Gastroesophageal sphincter (tissue), 4 donors: ENCODE measurements around the gene PNLDC1. TPM values are rescaled to one million over a fixed set of nuclear protein-coding genes. Genes with fewer than 3 reads are reported as not detected.

Experiments
- ATAC-seq: fragments of 150-250 bp; one replicate; pipeline ENCODE4 v1.9.1; 2016; ENCODE audit warnings: mild to moderate bottlenecking, moderate library complexity
- H3K27ac ChIP-seq, 4 donors: fragments of 200-600 bp; sonication (generic) in 3 of 4; 1 replicate in 3 of 4; 2 replicates in 1 of 4; pipeline ENCODE4 v1.5.1; 2016 to 2019
- H3K27me3 ChIP-seq: fragments of 200-600 bp; sonication (generic); one replicate; pipeline ENCODE4 v1.5.1; 2019
- H3K36me3 ChIP-seq, 2 donors: fragments of 200-600 bp; sonication (generic); one replicate each; pipeline ENCODE4 v1.5.1; 2019; ENCODE audit warnings: control low read depth in 1 of 2
- H3K4me1 ChIP-seq, 3 donors: fragments of 200-600 bp; sonication (generic); 1 replicate in 2 of 3; 2 replicates in 1 of 3; pipeline ENCODE4 v1.5.1; 2016 to 2019; ENCODE audit warnings: control low read depth in 2 of 3
- H3K4me3 ChIP-seq, 2 donors: fragments of 200-600 bp; sonication (generic); one replicate each; pipeline ENCODE4 v1.5.1; 2019; ENCODE audit warnings: mild to moderate bottlenecking in 1 of 2, moderate library complexity in 1 of 2
- H3K9me3 ChIP-seq, 3 donors: fragments of 200-600 bp; sonication (generic); one replicate each; pipeline ENCODE4 v1.5.1; 2017 to 2019; ENCODE audit warnings: control low read depth in 2 of 3
- EP300 ChIP-seq: sonication (generic); formaldehyde crosslinking; IDR thresholded peaks from one replicate; pipeline ENCODE4 v1.6.1; 2017; ENCODE audit warnings: antibody characterized with exemption, mild to moderate bottlenecking
- POLR2A ChIP-seq, 2 donors: fragments of 450-650 bp; IDR thresholded peaks; one replicate each; pipeline ENCODE4 v1.6.1; 2017; ENCODE audit warnings: antibody characterized with exemption in 2 of 2, mild to moderate bottlenecking in 2 of 2, moderate library complexity in 1 of 2
- POLR2AphosphoS5 ChIP-seq: sonication (generic); formaldehyde crosslinking; IDR thresholded peaks from one replicate; pipeline ENCODE4 v1.6.1; 2017; ENCODE audit warnings: antibody characterized with exemption
- WGBS, 2 donors: methylation state at CpG; one replicate each; pipeline ENCODE4 v1.1.5; 2018; ENCODE audit warnings: low coverage in 1 of 2; 5-methylcytosine and 5-hydroxymethylcytosine counted together
- total RNA-seq, 4 donors: library from RNA; depleted of rRNA; stranded (reverse); fragments of >200 nt; gene quantifications; one replicate each; pipeline ENCODE4 v1.1.0, GENCODE V29; 2016
- TF ChIP-seq, protein P1 (sequence below), 4 experiments: fragments of 200-600 bp in 2 of 4; fragments of 450-650 bp in 2 of 4; sonication (generic) in 1 of 4; IDR thresholded peaks; one replicate each; pipeline ENCODE4 v1.5.1; 2017 to 2019; ENCODE audit warnings: antibody characterized with exemption in 4 of 4, mild to moderate bottlenecking in 2 of 4, moderate library complexity in 2 of 4

PNLDC1 gene
- total RNA-seq, 4 donors from 2014 or later = 0.47 TPM; not detected in 3

DNA sequence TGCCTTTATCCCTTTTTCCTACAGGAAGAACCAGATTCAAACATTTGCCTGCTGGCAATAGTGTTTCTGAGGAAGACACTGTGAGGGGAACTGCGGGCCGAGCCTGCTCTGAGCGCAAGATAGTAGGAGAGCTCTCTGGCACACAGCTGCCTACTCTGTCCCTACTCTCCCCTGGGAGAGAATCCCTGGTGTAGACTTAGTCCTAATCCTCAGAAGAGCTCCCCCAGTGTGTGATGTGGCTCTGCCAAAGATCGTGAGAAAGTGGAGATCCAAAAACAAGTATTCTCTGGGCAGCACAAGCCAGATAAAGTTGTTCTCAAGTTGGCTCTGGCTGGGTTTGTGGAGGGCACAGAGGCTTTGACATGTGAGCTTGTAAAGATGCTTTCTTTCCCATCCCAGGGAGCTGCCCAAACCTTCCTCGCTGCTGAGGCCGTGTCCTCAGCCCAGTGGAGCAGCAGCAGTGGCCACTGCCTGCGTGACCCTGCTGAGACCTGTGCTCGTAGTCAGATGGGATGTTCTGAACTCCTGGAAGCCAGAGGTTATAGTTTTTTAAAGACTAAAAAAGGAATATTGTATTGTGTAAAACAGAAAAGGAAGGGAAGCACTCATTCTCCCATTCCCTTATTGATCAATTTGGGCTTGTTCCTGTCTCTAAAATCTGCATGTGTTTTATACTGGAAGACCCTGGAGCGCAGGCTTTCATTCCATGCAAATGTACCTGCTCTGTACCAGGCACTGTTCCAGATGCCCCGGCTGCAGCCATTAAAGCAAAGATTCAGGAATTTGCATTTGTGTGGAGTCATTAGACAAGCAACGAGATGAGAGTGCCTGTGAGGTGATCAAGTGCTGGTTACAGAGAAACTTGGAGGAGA, 30.7 kb downstream of the PNLDC1 start:
- Histone ChIP-seq H3K27ac (no peak overlapping the region), H3K36me3 (no peaks in the 10 kb centered on the region), H3K9me3 (no peaks in the 10 kb centered on the region), H3K4me1 (no peaks in the 10 kb centered on the region), H3K27me3 (peaks cover 6% of the 10 kb centered on the region), H3K4me3 (no peak overlapping the region)
- TF ChIP-seq, protein P1, sequence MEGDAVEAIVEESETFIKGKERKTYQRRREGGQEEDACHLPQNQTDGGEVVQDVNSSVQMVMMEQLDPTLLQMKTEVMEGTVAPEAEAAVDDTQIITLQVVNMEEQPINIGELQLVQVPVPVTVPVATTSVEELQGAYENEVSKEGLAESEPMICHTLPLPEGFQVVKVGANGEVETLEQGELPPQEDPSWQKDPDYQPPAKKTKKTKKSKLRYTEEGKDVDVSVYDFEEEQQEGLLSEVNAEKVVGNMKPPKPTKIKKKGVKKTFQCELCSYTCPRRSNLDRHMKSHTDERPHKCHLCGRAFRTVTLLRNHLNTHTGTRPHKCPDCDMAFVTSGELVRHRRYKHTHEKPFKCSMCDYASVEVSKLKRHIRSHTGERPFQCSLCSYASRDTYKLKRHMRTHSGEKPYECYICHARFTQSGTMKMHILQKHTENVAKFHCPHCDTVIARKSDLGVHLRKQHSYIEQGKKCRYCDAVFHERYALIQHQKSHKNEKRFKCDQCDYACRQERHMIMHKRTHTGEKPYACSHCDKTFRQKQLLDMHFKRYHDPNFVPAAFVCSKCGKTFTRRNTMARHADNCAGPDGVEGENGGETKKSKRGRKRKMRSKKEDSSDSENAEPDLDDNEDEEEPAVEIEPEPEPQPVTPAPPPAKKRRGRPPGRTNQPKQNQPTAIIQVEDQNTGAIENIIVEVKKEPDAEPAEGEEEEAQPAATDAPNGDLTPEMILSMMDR (IDR thresholded peaks at IDR 0.05) = no peak
- no peak for TF ChIP-seq POLR2A (IDR thresholded peaks at IDR 0.05)
- TF ChIP-seq POLR2AphosphoS5 = no peak
- no peak for TF ChIP-seq EP300
- ATAC-seq = no peak
- 67 to 68% methylated on average over 3 to 4 of the region's 11 CpGs for WGBS, 2 donors

DNA sequence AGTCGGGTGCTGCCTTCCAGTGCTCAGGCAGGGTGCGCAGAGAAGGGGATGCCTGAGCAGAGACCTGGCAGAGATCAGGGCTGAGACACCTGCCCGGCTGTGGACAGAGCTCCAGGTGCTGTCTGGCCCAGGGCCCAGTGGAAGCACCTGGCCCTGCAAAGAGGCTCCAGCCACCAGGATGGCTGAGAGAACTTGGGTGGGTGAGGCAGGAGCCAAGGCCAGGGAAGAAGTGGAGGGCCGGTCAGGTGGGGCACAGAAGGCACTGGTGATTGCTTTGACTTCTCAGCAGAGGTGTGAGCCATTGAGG, 31.2 kb downstream of the PNLDC1 start:
- Histone ChIP-seq H3K4me3 (no peak overlapping the region), H3K27ac (no peak overlapping the region), H3K4me1 (no peaks in the 10 kb centered on the region), H3K36me3 (no peaks in the 10 kb centered on the region), H3K27me3 (peaks cover 6% of the 10 kb centered on the region), H3K9me3 (no peaks in the 10 kb centered on the region)
- WGBS, 2 donors = 96% methylated on average over 3 of the region's 4 CpGs; no CpG with 5 or more reads in 1 of the 2 donors
- no peak for TF ChIP-seq POLR2A (IDR thresholded peaks at IDR 0.05)
- no peak for TF ChIP-seq EP300
- TF ChIP-seq POLR2AphosphoS5 = no peak
- TF ChIP-seq, protein P1 (IDR thresholded peaks at IDR 0.05) = no peak
- ATAC-seq = no peak

DNA sequence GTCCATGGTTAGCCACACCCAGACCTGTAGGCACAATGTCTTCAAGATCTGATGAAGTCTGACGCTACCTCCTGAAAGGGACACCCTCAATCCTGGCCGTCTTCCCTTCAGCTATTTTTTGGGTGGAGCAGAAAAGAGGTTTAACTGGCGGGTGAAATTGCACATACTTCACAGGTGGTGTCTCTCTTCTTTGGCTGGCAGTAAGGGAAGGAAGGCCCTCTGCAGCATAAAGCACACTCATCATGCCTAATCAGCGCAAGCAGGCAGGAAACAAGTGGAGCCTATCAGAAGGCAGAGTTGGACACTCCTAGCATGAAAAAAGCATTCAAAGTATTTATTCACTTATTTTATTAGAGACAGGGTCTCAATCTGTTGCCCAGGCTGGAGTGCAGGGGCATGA, 32.9 kb downstream of the PNLDC1 start:
- peaks cover 6% of the 10 kb centered on the region for H3K27me3 ChIP-seq
- H3K9me3 ChIP-seq = no peaks in the 10 kb centered on the region
- TF ChIP-seq POLR2AphosphoS5 (no peak), EP300 (no peak), POLR2A (IDR thresholded peaks at IDR 0.05) (no peak)
- TF ChIP-seq, protein P1 (IDR thresholded peaks at IDR 0.05) = no peak
- 55 to 58% methylated on average over 2 to 4 of the region's 4 CpGs for WGBS, 2 donors
- no peak for ATAC-seq
- no peak overlapping the region for H3K27ac ChIP-seq
- H3K36me3 ChIP-seq = no peaks in the 10 kb centered on the region
- no peaks in the 10 kb centered on the region for H3K4me1 ChIP-seq
- no peak overlapping the region for H3K4me3 ChIP-seq

DNA sequence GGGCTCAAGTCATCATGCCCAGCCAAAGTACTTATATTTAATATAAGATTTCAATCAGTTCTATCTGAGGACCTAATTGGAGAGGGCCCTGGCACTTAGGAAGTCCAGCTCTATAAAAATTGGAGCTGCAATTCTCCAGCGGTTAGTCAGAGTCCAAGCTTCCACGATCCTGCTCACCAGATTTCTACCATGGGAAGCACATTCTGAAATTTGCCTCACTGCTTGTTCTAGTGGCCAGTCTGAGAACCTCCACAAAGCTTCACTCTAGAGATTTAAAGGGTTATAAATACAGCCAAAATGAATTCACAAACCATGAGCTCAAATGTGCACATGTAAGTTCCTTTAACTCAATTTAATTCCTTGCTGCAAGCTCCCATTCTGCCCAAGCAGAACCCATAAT, 33.5 kb downstream of the PNLDC1 start:
- 63 to 66% methylated on average over 2 of the region's 2 CpGs for WGBS, 2 donors
- Histone ChIP-seq H3K27me3 (peaks cover 6% of the 10 kb centered on the region), H3K27ac (no peak overlapping the region), H3K36me3 (no peaks in the 10 kb centered on the region), H3K4me3 (no peak overlapping the region), H3K4me1 (no peaks in the 10 kb centered on the region), H3K9me3 (no peaks in the 10 kb centered on the region)
- ATAC-seq = no peak
- TF ChIP-seq, protein P1 (IDR thresholded peaks at IDR 0.05) = no peak
- TF ChIP-seq POLR2A (IDR thresholded peaks at IDR 0.05) (no peak), POLR2AphosphoS5 (no peak)

DNA sequence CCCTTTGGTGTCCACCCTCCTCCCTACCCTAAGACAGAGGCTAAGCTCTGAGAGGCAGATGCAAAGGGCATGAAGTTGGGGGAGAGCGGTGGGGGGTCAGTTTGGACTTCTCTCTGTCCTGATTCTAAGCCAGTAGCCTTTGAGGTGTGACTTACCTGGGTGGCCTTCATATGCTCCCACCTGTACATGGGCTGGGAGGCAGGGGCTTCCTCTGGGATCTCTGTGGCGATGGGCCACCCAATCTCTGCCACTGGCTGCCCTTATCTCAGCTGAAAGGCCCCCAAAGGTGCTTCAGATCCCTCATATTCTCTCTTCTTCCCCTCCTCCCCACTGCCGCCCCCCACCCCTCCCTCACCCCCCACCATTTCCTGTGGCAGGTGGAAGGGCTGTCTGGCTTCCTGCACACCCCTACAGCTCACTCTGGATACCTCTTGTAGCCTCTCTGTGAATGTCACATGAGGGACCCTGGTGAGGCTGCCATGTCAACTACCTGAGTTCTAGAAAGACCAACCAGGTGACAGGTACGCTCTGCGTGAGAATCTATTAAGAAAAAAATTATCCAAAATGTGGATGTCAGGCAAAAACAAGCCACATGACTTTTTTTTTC, 34.0 kb downstream of the PNLDC1 start:
- 100% methylated on average over 2 of the region's 5 CpGs; no CpG with 5 or more reads in 1 of the 2 donors for WGBS, 2 donors
- H3K27me3 ChIP-seq = peaks cover 6% of the 10 kb centered on the region
- TF ChIP-seq POLR2AphosphoS5 (no peak), EP300 (no peak), POLR2A (IDR thresholded peaks at IDR 0.05) (no peak)
- TF ChIP-seq, protein P1 (IDR thresholded peaks at IDR 0.05) = no peak
- no peaks in the 10 kb centered on the region for H3K4me1 ChIP-seq
- no peaks in the 10 kb centered on the region for H3K36me3 ChIP-seq
- no peak overlapping the region for H3K4me3 ChIP-seq
- H3K9me3 ChIP-seq = no peaks in the 10 kb centered on the region
- ATAC-seq = no peak
- H3K27ac ChIP-seq = no peak overlapping the region
